PC-9 (cell line): ENCODE measurements around the gene ELP4.

Experiments used
- CTCF ChIP-seq: fragments of 200-600 bp; sonication (generic); conservative IDR thresholded peaks from 2 replicates; pipeline ENCODE4 v1.6.1; 2017; ENCODE audit warnings: mixed run types, antibody characterized with exemption, mild to moderate bottlenecking, moderate library complexity
- EZH2 ChIP-seq: fragments of 200-600 bp; sonication (generic); IDR thresholded peaks from 2 replicates; pipeline ENCODE4 v1.8.0; 2017; ENCODE audit warnings: antibody characterized with exemption, low read depth

GRCh38 chr11:31601635-31602282, 92.2 kb downstream of the ELP4 start:
- no peak for TF ChIP-seq CTCF
- no peak for TF ChIP-seq EZH2
